HG02973 (cell line): ENCODE measurements around the gene ZP3.
"Not testable (repeated sequence)": the region's sequence is repeated elsewhere in the genome, so short reads cannot be mapped to it uniquely, and the experiment has no call there.

Source experiments
- ATAC-seq: cut with Tn5 transposase; IDR thresholded peaks from one replicate; pipeline ENCODE4 v1.9.1; 2021; ENCODE audit warnings: moderate library complexity; ENCODE audit not compliant: unreplicated experiment

ZP3 gene

DNA sequence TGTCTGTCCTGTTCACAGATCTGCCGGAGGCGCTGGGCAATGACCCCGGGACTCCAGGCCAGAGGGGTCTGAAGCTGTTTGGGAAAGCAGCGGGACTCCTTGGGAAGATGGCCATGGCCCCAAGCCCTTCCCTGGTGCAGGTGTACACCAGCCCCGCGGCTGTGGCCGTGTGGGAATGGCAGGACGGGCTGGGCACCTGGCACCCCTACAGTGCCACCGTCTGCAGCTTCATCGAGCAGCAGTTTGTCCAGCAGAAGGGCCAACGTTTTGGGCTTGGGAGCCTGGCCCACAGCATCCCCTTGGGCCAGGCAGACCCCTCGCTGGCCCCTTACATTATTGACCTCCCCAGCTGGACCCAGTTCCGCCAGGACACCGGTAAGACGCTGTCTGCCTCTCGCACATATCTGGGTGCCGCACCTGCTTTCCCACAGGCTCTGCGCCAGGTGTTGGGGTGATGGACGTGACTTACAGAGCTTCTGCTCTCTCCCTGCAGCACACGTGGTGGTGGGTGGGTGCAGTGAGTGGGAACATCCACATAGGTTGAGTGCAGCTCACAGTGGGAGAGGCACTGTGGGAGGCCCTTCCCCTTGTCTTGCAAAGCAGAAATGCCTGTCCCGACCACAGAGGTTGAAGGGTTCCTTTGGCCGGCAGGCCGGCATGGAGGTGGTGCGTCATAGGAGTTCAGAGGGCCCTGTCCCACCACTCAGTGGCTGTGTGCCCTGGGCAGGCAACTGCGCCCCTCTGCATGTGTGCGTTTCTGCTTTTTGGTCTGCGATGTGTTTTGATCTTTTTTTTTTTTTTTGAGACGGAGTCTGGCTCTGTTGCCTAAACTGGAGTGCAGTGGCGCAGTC is 55.9 kb downstream of the ZP3 start:
- not testable (repeated sequence) for ATAC-seq

GRCh38 chr7:76482660-76483059 is 57.9 kb downstream of the ZP3 start:
- not testable (repeated sequence) for ATAC-seq

DNA sequence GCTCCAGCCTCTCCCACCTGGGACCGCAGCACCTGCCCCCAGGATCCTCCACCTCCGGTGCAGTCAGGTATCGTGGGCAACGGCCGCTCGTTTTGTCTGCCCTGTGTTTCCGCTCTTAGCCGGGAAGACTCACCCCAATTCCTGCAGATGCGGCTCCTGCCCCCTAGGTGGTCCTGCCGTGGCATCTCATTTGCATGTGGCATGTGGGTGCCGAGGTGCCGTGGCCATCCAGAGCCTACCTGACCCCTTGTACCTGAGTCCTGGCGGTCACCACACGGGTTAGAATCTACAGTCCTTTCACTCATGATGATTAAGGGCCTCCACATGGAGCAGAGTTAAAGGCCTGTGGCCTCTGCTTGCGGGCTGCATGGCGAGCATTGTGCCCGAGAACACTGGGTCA is 58.3 kb downstream of the ZP3 start:
- not testable (repeated sequence) for ATAC-seq

DNA sequence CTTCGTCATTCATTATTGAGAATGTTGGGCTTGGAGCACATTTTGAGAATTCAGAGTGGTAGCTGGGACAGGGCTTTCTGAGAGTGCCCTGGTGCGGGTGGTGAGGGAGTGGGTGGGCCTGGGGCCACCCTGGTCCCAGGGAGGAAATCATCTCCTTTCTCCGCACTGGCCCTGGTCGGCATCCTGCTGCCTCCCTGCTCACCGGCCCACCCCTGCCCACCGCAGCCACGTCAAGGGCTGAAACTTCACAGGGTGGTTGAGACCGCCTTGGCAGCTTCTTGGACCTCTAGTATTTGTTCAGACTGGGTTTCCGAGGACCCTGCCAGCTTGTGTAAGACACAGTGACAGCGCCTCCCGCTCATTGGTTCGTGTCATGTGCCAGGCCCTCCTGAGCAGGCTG is 59.7 kb downstream of the ZP3 start:
- ATAC-seq, result not testable (repeated sequence)

DNA sequence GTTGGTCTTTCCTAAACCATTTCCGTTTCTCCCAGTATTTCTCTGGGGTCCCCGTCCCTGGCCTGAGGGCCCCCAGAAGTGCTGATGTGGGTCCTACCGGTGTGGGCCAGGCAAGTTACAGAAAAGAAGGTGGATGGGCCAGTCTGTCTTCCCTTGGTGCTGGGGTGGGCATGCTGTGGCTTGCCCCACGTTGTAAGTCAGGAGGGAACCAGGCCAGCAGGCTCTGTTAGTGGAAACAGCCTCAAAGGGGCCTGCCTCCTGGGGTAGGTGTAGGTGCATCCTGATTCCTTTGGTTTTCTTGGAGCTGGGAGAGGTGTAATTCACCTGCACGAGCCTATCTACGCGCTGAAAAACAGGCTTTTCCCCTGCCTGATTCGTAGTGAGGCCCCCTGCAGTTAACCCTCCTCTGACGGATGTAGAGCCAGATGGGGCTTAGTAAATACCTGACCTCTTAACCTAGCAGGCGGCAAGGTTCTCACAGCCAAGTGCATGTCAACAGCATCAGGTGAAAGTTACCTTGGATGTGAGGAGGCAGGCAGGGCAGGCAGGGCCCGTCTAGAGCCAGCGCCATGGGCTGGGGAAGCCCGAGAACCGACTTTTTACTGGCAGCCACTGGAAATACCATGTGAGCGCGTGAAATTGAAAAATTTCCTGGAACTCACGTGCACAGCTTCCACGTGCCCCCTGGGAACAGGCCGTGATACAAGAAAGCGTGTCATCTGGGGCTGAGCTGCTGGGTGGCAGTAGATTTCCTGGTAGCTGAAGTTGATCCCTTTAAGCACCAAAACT is 61.3 kb downstream of the ZP3 start:
- peak; percentile 5 for ATAC-seq

GRCh38 chr7:76486618-76487017 is 61.9 kb downstream of the ZP3 start:
- ATAC-seq, result peak; percentile 98

DNA sequence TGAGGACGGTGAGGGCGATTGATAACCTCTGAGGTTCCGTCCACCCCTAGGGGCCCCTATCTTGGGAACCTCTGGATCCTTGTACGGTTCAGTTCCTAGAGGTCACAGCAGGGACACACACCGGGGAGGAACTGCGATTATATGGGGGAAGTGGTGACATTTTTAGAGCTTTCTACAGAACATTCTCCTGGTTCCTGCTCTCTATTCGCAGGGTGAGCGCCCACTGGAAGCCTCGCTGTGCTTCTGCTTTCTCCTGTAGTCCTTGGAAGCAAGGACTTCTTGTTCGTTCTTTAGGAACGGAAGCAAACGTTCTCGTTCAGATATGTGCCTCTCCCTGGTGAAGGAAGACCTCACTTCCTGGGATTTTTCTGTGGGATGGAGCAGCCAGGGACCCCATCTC is 63.2 kb downstream of the ZP3 start:
- not testable (repeated sequence) for ATAC-seq
